ENCODE data around the gene TMEM63B. TPM values are rescaled to one million over a fixed set of nuclear protein-coding genes. Genes with fewer than 3 reads are reported as not detected.
A peak's percentile ranks its signal among the peaks of the same experiment; 100 is the strongest.

TMEM63B gene
- total and polyA plus RNA-seq, 9 of the 15 experiments (the other 6 are each of a cell fraction or from before 2014, with no cell fraction given) = 0.14 to 39.4 (median 14.4) TPM

DNA sequence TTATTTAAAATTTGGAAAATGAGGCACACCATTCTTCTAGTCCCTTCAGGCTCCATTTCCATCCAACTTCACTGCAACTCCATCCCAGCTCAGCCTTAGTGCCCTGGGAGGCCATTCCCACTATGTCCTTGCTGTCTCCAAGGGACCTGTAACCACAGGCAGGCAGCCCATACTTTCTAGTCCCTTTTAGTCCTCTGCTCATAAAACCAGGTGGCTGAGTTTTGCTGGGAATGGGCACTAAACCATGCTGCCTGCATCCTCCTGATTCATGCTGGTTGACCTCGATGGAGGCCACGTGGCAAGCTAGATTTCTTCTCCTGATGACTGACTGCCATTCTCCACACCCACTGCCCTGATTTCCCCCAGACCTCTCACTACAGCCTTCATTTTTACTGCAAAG lies 61.9 kb downstream of the TMEM63B start (continued):
- TF ChIP-seq, protein P1, sequence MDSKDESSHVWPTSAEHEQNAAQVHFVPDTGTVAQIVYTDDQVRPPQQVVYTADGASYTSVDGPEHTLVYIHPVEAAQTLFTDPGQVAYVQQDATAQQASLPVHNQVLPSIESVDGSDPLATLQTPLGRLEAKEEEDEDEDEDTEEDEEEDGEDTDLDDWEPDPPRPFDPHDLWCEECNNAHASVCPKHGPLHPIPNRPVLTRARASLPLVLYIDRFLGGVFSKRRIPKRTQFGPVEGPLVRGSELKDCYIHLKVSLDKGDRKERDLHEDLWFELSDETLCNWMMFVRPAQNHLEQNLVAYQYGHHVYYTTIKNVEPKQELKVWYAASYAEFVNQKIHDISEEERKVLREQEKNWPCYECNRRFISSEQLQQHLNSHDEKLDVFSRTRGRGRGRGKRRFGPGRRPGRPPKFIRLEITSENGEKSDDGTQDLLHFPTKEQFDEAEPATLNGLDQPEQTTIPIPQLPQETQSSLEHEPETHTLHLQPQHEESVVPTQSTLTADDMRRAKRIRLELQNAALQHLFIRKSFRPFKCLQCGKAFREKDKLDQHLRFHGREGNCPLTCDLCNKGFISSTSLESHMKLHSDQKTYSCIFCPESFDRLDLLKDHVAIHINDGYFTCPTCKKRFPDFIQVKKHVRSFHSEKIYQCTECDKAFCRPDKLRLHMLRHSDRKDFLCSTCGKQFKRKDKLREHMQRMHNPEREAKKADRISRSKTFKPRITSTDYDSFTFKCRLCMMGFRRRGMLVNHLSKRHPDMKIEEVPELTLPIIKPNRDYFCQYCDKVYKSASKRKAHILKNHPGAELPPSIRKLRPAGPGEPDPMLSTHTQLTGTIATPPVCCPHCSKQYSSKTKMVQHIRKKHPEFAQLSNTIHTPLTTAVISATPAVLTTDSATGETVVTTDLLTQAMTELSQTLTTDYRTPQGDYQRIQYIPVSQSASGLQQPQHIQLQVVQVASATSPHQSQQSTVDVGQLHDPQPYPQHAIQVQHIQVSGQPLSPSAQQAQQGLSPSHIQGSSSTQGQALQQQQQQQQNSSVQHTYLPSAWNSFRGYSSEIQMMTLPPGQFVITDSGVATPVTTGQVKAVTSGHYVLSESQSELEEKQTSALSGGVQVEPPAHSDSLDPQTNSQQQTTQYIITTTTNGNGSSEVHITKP (IDR thresholded peaks at IDR 0.05; ENCODE audit: partially characterized antibody) = no peak
- TF ChIP-seq FUS (optimal IDR thresholded peaks at IDR 0.05; ENCODE audit: low read depth, low read length) (no peak), ZKSCAN3 (CRISPR knock-in tag; IDR thresholded peaks at IDR 0.05) (no peak), NFATC3 (IDR thresholded peaks at IDR 0.05) (no peak), HNRNPUL1 (IDR thresholded peaks at IDR 0.05; ENCODE audit: low read length) (no peak), ZNF589 (CRISPR knock-in tag; IDR thresholded peaks at IDR 0.05; ENCODE audit: low read depth) (no peak)
- TF ChIP-seq, protein P2, sequence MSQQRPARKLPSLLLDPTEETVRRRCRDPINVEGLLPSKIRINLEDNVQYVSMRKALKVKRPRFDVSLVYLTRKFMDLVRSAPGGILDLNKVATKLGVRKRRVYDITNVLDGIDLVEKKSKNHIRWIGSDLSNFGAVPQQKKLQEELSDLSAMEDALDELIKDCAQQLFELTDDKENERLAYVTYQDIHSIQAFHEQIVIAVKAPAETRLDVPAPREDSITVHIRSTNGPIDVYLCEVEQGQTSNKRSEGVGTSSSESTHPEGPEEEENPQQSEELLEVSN (IDR thresholded peaks at IDR 0.05; ENCODE audit: borderline replicate concordance in 1 of 2, extremely low read depth in 1 of 2, insufficient read depth in 1 of 2, insufficient read length in 1 of 2, low read depth in 1 of 2, low read length in 1 of 2, poor library complexity in 1 of 2, severe bottlenecking in 1 of 2) = peak in 1 of 2 experiments; percentile 30
- TF ChIP-seq, protein P3, sequence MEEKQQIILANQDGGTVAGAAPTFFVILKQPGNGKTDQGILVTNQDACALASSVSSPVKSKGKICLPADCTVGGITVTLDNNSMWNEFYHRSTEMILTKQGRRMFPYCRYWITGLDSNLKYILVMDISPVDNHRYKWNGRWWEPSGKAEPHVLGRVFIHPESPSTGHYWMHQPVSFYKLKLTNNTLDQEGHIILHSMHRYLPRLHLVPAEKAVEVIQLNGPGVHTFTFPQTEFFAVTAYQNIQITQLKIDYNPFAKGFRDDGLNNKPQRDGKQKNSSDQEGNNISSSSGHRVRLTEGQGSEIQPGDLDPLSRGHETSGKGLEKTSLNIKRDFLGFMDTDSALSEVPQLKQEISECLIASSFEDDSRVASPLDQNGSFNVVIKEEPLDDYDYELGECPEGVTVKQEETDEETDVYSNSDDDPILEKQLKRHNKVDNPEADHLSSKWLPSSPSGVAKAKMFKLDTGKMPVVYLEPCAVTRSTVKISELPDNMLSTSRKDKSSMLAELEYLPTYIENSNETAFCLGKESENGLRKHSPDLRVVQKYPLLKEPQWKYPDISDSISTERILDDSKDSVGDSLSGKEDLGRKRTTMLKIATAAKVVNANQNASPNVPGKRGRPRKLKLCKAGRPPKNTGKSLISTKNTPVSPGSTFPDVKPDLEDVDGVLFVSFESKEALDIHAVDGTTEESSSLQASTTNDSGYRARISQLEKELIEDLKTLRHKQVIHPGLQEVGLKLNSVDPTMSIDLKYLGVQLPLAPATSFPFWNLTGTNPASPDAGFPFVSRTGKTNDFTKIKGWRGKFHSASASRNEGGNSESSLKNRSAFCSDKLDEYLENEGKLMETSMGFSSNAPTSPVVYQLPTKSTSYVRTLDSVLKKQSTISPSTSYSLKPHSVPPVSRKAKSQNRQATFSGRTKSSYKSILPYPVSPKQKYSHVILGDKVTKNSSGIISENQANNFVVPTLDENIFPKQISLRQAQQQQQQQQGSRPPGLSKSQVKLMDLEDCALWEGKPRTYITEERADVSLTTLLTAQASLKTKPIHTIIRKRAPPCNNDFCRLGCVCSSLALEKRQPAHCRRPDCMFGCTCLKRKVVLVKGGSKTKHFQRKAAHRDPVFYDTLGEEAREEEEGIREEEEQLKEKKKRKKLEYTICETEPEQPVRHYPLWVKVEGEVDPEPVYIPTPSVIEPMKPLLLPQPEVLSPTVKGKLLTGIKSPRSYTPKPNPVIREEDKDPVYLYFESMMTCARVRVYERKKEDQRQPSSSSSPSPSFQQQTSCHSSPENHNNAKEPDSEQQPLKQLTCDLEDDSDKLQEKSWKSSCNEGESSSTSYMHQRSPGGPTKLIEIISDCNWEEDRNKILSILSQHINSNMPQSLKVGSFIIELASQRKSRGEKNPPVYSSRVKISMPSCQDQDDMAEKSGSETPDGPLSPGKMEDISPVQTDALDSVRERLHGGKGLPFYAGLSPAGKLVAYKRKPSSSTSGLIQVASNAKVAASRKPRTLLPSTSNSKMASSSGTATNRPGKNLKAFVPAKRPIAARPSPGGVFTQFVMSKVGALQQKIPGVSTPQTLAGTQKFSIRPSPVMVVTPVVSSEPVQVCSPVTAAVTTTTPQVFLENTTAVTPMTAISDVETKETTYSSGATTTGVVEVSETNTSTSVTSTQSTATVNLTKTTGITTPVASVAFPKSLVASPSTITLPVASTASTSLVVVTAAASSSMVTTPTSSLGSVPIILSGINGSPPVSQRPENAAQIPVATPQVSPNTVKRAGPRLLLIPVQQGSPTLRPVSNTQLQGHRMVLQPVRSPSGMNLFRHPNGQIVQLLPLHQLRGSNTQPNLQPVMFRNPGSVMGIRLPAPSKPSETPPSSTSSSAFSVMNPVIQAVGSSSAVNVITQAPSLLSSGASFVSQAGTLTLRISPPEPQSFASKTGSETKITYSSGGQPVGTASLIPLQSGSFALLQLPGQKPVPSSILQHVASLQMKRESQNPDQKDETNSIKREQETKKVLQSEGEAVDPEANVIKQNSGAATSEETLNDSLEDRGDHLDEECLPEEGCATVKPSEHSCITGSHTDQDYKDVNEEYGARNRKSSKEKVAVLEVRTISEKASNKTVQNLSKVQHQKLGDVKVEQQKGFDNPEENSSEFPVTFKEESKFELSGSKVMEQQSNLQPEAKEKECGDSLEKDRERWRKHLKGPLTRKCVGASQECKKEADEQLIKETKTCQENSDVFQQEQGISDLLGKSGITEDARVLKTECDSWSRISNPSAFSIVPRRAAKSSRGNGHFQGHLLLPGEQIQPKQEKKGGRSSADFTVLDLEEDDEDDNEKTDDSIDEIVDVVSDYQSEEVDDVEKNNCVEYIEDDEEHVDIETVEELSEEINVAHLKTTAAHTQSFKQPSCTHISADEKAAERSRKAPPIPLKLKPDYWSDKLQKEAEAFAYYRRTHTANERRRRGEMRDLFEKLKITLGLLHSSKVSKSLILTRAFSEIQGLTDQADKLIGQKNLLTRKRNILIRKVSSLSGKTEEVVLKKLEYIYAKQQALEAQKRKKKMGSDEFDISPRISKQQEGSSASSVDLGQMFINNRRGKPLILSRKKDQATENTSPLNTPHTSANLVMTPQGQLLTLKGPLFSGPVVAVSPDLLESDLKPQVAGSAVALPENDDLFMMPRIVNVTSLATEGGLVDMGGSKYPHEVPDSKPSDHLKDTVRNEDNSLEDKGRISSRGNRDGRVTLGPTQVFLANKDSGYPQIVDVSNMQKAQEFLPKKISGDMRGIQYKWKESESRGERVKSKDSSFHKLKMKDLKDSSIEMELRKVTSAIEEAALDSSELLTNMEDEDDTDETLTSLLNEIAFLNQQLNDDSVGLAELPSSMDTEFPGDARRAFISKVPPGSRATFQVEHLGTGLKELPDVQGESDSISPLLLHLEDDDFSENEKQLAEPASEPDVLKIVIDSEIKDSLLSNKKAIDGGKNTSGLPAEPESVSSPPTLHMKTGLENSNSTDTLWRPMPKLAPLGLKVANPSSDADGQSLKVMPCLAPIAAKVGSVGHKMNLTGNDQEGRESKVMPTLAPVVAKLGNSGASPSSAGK (IDR thresholded peaks at IDR 0.05) = peak; percentile 54
